ENCODE results near the gene SGCD.

SGCD gene

DNA sequence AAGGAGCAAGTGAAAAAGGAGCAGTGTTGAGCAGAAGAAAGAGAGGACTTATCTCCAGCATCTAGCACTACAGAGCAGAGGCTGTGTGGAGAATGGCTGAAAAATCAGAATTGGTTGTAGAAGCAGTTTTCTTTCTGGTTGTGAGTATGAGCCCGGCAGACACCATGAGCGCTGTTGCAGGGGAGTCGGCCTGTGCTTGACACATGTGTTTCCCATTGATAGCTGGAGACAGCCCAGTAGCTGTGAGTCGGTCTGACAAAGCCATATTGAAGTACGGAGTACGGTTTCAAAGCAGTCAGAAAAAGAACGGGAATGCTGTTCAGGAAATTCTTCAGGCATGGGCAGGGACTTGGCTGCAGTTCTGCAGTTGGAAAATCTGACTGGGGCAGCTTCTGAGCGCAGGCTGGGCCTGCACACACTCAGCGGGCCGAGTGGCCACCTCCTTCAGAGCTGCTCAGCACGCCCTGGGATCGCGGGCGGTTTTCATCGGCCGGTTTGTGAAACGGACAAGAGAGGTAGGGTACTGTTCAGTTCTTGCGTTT is at the start of gene SGCD:
SGCD (plus strand) TSS at position 447 of the 542 bp plus-strand sequence.
- in situ Hi-C loops (cut with HindIII; ENCODE audit: low sequenced_read_pairs): loop anchor here (5.0 kb wide), 1 partner anchor 79 kb away; no protein-coding TSS in a partner anchor

DNA sequence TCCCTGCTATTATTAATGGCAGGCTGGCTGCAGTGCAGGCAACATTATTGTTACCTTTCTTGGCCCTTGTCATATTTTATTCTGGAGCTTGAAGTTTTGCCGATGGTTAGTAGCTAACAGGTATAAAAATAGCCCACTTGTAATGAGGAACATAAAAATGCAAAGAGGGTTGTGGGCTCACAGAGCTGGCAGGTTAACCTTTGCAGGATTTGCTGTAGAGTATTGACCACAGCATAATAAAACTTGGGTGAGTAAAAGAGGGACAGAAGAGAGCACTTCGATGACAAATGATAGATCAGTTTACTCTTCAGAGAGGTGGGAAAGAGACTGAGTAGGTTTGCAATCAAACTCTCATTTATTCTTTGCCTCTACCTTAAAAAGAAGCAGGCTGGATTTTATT is 49.7 kb upstream of the SGCD start:
- in situ Hi-C loops (cut with HindIII; ENCODE audit: low sequenced_read_pairs): no loop called here

DNA sequence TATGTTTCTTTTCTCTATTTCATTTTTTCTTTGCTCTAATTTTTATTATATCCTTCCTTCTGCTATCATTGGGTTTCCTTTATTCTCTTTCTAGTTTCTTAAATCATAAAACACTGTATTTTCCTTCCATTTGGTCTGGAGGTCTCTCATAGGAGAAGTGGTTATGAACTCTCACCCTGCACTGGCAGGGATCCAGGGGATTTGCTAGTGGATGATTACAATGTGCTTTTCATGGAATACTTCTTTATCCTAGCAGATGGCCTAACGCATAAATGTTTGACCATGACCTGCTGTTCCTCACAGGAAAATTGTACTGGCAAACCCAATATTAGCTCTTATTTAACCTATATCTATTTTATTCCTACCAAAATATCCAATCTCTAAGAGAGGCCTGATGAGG is 31.5 kb upstream of the SGCD start:
- in situ Hi-C loops (cut with HindIII; ENCODE audit: low sequenced_read_pairs): no loop called here

DNA sequence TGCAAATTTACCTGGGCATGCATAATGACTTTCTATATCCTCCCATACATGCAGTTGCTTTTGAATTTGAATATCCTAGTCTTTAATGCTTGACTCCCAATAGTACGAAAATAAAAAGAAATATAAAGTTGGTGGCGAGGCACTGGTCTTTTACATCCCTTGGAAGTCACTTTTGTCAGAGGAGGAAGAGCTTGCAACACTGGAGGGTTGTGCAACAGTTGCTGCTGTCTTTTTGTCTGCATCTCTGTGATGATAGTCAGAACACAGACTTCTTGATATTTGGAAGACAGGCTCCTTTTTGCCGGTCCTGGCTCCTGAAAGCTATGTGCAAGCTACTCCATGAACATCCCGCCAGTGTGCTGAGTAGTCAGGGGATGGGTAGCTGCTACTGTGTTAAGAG is 16.8 kb upstream of the SGCD start:
- in situ Hi-C loops (cut with HindIII; ENCODE audit: low sequenced_read_pairs): no loop called here

DNA sequence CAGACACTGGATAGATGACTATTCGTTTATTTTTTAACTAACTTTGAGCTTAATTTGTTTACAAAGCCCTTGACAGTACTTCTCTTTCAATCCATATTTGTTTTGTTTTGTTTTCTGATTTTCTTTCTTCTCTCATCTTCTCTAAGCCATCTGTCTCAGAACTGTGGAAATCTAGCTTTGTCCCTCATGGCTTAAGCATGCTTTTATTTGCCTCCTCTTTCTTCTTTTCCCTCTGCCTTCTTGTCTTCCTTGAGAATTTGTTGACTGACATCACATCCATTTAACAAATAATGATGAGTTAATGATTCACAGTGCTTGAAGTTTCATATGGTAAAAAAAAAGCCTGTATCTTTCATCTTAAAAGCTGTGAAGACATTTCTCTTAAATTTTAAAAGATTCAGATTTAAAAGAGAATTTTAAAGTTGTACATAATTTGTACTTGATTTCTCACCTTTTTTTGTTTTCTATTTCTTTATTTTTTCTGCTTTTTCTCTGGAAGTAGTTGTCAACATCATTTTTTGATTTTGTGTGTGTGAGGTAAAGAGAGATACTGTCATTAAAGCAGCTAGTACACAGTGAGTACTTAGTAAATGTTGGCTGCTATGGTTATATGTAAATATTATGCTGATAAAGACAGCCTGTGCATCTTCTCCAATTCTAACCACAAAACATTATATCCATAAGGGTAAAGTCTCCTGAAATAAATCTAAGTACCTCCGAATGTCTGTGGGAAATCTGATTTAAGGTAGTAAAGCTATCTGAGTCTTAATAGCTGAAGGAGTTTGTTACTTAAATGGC is 13.9 kb upstream of the SGCD start:
- in situ Hi-C loops (cut with HindIII; ENCODE audit: low sequenced_read_pairs): no loop called here

DNA sequence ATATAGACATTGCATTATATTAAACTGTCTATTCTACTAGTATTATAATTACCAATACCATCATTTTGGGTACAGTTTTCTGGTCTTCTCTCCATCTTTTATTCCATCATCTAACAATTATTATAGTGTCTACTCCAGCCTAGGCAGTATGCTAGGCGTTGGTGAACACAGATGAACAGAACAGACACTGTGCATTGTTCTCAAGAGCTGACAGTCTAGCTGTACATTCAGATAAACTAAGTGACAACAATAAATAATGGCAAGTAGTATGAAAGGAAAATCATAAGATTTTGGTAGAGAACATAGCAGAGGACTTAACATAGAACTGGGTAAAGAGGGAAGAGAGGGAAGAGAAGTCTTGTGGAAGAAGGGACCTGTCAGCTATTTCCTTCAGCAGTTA is 12.5 kb upstream of the SGCD start:
- in situ Hi-C loops (cut with HindIII; ENCODE audit: low sequenced_read_pairs): no loop called here

DNA sequence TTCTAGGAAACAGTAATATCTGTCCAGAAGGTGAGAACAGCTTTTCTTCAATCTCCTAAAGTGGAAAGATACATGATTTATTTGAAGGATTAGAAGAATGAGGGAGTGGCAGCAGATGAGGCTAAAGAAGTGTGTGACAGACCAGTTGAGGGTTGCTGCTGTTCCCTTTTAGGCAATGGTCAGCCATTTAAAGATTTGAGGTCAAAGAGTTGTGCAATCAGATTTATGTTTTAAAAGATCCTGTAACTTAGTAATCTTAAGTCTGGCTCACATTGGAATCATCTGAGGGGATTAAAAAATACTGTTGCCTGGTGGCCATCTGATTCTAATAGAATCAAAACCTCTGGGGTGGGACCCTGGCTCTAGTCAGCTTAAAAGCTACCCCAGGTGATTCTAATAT is 4.3 kb upstream of the SGCD start:
- in situ Hi-C loops (cut with HindIII; ENCODE audit: low sequenced_read_pairs): no loop called here

DNA sequence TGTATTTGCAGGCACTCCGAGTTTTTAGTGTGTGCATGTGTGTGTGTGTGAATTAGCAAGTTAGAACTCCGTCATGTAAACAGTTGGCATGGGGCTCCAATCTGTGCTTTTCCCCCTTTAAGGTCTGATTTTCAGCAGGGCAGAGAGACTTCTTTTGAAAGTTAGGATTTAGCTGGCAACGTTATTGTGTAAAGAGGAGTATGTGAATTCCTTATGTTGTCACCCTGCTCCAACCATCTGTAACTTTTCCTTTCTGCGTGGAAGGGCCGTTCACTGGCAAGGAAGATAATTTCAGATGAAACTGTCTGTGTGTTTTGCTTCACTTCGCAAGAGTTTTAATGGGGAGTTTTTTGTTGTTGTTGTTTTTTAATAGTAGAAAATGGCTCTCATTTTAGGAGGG is 332 bp downstream of the SGCD start:
- in situ Hi-C loops (cut with HindIII; ENCODE audit: low sequenced_read_pairs): loop anchor here (5.0 kb wide), 1 partner anchor 80 kb away; no protein-coding TSS in a partner anchor

DNA sequence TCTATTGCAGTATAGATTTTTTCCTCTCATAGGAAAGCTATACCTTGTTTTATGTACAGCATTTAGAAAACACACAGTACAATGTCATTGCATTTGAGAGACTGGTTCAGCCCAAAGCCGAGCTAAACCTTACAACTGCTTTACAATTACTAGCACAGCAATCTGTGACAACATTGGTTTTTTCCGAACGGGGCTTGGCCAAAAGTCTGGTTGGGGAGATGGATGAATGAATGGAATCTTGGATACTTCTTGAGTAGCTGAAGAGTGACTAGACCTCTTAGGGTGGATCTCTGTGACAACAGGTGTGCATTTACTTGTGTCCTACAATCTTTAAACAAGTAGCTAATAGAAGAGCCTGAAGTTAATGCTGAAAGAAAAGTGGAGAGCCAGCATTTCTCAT is 1.2 kb downstream of the SGCD start:
- in situ Hi-C loops (cut with HindIII; ENCODE audit: low sequenced_read_pairs): loop anchor here (5.0 kb wide), 1 partner anchor 81 kb away; no protein-coding TSS in a partner anchor

DNA sequence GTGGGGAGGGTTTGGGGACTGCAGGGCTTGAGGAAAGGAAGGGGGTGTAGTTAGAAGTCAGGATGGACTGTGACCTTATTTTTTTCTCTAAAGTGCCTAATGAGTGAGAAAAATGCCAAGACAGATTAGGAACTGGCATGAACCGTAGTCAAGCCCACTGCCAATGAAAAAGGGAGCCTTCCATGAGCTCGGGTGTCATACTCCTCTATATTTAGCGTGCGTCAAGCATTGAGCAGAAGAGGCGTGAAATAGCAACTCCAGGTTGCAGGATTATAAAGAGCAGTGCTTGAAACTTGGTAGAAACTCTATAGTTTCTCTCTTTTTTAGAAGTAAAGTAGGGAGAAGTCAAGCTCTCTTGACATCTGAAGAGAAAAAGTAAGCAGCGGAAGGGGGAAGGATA is 1.8 kb downstream of the SGCD start:
- in situ Hi-C loops (cut with HindIII; ENCODE audit: low sequenced_read_pairs): loop anchor here (5.0 kb wide), 1 partner anchor 81 kb away; no protein-coding TSS in a partner anchor

DNA sequence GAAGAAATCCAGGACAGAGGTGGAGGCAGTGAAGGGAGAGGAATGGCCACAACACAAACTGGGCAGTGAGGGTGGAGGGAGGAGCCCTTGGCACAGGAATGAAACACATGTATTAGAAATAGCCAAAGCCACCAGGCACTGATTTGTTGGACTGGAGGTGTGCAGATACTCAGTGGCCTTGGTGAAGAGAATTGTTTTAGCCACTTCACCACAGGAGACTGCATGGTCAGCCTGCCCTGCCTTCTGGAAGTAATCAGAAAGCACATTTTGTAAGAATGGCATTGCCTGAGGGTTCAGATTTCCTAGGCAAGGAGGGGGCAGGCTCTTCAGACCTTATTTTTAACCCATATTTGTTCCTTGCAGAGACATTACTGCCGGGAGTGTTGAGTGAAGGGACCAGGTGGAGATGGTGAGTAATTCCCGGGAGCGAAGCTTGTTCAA is 2.2 kb downstream of the SGCD start:
- in situ Hi-C loops (cut with HindIII; ENCODE audit: low sequenced_read_pairs): loop anchor here (5.0 kb wide), 1 partner anchor 82 kb away; no protein-coding TSS in a partner anchor

DNA sequence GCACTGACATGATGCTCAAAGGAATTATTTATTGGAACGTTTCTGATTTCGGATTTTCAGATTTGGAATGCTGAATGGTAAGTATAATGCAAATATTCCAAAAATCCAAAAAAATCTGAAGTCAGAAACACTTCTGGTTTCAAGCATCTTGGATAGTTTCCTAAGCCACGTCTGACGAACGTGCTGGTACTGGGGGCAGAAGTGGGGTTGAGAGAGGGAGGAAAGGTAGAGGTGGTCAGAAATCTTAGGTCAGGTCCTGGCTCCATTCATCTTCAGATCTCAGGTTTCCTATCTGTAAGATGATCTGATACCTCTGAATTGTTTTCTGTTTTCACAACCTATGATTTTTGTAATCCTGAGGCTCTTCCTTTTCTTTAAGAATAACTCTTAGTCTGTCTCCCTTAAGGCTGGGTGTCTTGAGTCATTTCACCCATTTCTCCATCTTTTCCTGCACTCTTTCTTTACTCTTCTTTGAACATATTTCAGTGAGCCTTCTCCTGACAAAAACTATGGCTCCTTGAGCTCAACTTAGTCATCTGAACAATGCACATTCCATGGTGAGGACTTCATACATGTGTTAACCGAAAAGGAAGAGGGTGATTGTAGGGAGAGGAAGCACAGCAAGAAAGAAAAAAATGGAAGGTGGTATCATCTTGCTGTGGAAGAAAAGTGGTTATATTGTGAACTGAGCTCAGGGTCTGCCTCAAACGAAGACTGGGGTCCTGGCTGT is 3.3 kb downstream of the SGCD start:
- in situ Hi-C loops (cut with HindIII; ENCODE audit: low sequenced_read_pairs): no loop called here

DNA sequence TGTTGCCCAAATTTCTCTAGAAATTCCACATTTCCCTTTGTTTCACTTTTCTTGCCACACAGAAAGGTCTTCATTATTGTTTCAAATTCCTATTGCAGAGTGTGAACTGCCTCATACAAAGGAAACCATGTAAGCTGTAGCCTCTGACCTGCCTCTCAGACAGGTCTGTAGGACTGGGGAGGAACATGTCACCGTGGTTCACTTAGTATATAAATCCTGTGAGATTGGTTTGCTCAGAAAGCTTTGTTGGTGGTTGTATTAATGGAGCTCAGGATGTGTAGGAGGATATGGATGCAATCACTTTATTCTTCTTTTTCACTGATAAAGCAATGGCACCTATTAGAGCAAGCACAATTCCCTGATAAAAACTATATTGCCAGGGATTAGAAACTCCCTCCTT is 4.2 kb downstream of the SGCD start:
- in situ Hi-C loops (cut with HindIII; ENCODE audit: low sequenced_read_pairs): no loop called here

DNA sequence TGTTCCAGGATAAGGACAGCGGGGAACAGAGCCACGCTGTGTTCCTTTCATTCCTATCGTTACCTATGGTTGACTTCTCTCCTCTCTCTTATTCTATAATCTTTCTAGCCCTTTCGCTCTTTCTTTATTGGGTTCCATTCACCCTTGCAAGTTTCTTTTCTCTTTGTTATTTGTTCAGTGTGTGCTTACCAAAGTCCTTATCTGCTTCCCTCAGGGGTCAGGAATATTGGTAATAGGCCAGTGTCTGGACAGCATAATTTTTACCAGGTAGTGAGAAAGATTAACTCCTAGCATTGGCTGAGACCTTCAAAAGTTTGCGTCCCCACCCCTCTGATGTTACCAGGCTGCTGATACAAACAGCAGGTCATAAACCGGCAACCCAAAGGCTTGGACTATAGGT is 4.9 kb downstream of the SGCD start:
- in situ Hi-C loops (cut with HindIII; ENCODE audit: low sequenced_read_pairs): no loop called here

DNA sequence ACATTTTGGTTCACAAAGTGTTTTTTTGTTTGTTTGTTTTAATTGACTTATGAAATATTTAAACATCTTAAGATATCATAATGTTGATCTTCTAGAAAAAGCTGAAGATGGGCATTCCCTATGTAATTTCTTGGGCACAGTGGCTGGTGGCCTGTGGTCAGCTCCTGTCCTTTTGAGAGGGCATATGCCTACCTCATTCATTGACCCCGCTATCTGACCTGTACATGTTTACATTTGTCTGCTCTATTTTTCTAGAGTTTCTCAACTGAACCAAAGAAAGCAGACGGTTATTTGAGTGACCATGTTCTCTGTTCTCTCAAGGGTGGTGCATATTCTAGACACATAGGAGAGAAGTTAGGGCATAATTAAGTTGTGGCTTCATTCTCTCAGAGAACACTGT is 5.3 kb downstream of the SGCD start:
- in situ Hi-C loops (cut with HindIII; ENCODE audit: low sequenced_read_pairs): no loop called here

DNA sequence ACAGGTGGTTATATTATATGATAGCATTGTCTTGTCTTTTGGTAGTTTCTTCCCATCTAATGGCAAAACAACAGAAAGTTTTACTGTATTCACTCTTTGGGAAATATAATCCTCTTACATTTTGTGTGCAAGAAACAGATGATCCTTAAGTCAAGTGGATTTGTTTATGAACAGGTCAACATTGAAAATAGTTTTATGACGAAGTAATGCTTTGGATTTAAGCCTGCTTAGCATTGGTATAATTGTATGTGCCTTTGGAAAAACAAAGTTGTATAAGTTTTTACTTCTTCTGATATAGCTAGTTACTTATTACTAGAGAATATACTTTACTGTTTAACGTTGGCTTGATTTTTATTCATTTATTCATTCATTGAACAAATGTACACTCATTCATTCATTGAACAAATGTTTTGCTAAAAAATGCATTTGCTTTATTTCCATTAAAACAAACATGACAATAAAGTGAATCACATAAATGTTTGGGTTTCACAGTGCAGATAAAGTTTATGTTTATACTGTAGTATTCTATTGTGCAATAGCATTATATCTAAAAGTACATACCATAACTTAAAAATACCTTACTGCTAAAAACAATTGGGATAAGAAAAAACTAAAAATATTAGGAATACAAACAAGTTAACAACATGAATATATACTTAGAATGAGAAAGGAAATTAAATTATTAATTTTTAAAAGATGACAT is 12.3 kb downstream of the SGCD start:
- in situ Hi-C loops (cut with HindIII; ENCODE audit: low sequenced_read_pairs): no loop called here

DNA sequence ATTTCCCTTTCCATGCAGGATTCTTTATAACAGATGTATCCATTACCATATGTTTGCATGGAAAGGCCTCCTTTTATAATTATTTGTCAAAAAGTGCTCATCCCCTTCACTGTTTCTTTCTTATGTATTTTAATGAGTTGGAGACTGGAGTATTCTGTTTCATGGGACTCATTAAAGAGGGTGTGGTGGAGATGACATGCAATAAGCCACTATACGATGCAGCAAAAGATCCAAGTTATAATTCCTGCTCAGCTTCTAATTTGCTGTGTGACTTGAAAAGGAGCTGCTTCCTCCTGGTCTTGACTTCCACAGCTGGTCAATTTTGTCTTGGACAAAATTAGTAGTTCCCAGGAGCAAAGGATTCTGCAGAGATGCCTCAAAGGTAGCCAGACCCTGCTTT is 13.9 kb downstream of the SGCD start:
- in situ Hi-C loops (cut with HindIII; ENCODE audit: low sequenced_read_pairs): no loop called here

DNA sequence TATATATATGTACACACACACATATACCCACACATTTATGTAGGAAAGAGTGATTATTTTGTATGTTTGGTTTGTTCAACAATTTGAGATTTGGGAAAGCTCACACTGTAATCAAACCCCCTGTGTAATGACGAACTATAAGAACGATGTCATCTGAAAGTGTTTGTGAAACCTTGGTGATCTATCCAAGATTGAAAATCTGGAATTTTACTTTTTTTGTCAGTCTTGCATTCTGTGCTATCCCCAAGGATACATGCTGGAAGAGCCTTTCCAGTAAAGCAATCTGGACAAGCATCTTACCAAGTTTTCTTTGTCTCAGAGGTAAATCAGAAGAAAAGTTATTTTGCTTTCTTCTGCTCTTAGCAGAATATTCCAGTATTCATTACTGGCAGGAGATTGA is 23.3 kb downstream of the SGCD start:
- in situ Hi-C loops (cut with HindIII; ENCODE audit: low sequenced_read_pairs): no loop called here

DNA sequence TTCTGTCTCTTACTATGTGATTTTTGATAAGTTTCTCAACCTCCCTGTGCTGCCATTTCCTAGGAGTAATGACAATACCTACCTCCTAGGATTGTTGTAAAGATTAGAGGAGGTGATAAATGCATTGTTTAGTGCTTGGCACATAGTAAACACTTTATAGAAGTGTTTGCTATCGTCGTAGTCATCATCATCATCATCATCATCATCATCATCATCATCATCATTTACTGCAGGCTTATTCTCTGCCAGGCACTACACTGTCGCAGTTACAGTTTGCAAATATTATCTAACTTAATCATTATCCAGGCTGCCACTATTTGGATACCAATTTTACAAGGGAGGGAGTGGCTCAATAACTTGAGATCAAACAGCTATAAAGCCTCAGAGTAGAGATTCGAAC is 24.5 kb downstream of the SGCD start:
- in situ Hi-C loops (cut with HindIII; ENCODE audit: low sequenced_read_pairs): no loop called here

DNA sequence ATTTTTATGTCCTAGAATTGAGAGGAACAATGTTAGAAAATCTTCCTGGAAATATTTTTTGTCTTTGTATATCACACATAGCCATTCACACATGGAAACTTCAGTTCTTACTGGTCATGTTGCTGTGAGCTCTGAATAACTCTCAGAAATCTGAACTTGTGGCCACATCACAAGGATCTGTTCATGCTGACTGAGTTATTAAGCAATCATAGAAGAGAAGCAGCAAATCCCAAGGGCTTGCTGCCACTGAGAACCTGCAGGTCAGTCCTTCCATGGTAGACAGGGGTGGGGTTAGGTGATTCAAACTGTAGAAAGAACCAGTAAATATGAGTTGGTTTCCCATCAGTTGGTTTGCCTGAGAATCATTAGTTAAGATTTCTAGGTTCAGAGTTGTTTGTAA is 27.6 kb downstream of the SGCD start:
- in situ Hi-C loops (cut with HindIII; ENCODE audit: low sequenced_read_pairs): no loop called here

DNA sequence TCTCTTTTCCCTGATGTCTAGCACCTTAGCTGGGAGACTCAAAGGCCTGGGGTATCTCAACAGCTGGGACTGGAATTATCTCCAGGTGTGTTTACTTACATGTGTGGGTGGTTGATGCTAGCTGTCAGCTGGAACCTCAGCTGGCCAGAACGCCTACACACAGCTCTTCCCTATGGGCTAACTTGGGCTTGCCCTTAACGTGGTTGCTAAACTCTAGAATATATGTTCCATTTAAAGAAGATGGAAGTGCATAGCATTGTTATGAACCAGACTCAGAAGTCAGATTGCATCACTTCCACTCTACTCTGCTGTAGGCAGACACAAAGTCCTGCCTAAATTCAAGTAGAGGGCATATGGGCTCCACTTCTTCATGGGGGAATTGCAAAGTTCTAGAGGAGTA is 29.3 kb downstream of the SGCD start:
- in situ Hi-C loops (cut with HindIII; ENCODE audit: low sequenced_read_pairs): no loop called here

Data from endothelial cell of hepatic sinusoid (primary cell).